T1000 (cell line): ENCODE results near the gene AP2B1.

Experiments used
- DNase-seq: peaks from one replicate; lab custom pipeline; 2025; ENCODE audit warnings: mixed read lengths; lab: John Stamatoyannopoulos, UW

AP2B1 gene

DNA sequence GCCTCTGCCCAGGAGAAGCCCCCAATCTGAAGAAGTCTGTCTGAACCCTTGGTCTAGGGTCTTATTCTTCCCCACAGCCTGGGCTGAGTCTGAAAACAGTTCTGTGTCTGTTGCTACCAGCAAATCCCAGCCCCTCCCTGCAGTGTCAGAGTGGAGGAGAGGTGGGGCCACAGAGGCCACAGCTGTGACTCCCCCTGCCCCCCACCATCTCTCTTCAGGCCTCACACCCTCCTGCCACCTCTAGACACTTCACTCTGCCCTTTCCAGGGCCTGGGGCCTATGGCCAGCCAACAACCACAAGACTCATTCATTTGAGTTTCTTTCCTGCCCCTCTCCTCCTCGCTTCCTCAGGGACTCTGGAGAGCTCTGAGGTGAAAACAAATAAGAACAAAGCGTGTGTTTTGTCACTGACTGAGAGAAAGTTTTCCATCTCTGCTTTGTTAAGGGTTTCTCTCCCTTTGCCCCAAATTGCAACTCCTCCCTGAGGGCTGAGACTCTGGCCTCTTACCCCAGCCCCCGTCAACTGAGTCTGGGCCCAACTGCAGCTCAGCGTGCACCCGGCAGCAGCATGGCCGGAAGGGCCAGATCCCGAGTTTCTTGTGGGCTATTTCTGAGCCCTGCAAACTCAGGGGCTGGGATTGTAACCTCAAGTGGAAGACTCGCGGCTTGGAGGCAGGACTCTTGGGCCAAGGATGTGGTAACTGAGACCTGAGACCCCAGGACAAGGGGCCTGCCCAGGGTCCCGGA, 186.7 kb downstream of the AP2B1 start:
- no peak for DNase-seq

GRCh38 chr17:35774499-35774898, 187.4 kb downstream of the AP2B1 start:
- peak; percentile 20 for DNase-seq

- no peak for DNase-seq
Observed at GRCh38 chr17:35775039-35775438, 187.9 kb downstream of the AP2B1 start.

DNA sequence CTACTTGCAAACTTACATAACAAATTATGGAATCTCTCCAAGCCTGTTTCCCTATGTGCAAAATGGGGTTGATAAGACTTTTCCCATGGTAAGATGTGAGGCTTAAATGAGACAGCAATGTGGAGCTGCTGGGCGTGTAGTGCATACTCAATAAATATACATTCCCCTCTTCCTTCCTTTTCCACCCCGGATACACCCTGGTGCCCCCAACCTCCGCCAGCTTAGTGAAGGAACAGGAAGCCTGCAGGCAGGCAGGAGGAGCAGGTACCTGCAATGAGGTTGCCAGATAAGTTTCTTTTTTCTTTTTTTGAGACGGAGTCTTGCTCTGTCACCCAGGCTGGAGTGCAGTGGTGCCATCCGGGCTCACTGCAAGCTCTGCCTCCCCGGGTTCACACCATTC, 188.5 kb downstream of the AP2B1 start:
- no peak for DNase-seq
